22Rv1 (cell line): ENCODE data around the gene HAVCR2.

ENCODE experiments used
- ZFX ChIP-seq: fragments of 450-650 bp; IDR thresholded peaks from 2 replicates; pipeline ENCODE4 v1.6.1; 2017; ENCODE audit warnings: antibody characterized with exemption, borderline replicate concordance
- TF ChIP-seq, protein P1 (sequence below): fragments of 450-650 bp; IDR thresholded peaks from 2 replicates; pipeline ENCODE4 v1.5.1; 2017; ENCODE audit warnings: mild to moderate bottlenecking

DNA sequence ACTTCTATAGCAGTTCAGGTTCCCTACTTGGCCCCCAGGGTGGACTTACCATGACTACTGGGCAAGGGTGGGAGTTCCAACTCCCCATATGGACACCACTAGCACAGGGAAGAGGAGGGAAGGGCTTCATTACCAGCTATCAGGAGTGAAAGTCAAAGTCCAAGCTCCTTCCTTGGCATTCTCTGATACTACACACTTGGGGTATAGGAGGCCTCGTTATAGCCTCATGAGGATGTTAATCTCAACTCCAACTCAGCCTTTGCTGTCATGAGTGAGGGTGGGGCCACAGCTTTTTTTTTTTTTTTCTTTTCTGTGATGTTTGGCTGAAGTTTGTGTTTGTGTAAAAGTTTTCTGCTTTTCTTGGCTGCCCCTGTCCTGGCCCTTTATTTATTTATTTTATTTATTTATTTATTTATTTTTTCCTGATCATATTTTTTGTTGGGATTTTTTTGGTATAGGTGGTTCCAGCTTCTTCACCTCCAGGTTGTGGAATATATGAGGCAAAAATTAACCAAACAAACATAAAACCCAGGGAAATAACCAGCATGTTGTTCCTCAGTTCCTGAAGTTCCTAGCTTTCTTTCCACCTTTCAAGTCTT lies 48.5 kb upstream of the HAVCR2 start:
- TF ChIP-seq, protein P1, sequence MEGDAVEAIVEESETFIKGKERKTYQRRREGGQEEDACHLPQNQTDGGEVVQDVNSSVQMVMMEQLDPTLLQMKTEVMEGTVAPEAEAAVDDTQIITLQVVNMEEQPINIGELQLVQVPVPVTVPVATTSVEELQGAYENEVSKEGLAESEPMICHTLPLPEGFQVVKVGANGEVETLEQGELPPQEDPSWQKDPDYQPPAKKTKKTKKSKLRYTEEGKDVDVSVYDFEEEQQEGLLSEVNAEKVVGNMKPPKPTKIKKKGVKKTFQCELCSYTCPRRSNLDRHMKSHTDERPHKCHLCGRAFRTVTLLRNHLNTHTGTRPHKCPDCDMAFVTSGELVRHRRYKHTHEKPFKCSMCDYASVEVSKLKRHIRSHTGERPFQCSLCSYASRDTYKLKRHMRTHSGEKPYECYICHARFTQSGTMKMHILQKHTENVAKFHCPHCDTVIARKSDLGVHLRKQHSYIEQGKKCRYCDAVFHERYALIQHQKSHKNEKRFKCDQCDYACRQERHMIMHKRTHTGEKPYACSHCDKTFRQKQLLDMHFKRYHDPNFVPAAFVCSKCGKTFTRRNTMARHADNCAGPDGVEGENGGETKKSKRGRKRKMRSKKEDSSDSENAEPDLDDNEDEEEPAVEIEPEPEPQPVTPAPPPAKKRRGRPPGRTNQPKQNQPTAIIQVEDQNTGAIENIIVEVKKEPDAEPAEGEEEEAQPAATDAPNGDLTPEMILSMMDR: no peak
- TF ChIP-seq ZFX: no peak
